ENCODE measurements around the gene ITGA1. TPM values are rescaled to one million over a fixed set of nuclear protein-coding genes. Genes with fewer than 3 reads are reported as not detected.

Gene ITGA1
- polyA plus RNA-seq, 1 donor from 2014 or later: not detected

GRCh38 chr5:52867809-52868208, 80.1 kb downstream of the ITGA1 start:
- H3K4me1 Mint-ChIP-seq: no peaks in the 10 kb centered on the region
- H3K4me3 Mint-ChIP-seq: no peak overlapping the region
- H3K27ac Mint-ChIP-seq: no peak overlapping the region
- no peaks in the 10 kb centered on the region for H3K9me3 Mint-ChIP-seq
- H3K27me3 Mint-ChIP-seq: peaks cover 6% of the 10 kb centered on the region
- no peaks in the 10 kb centered on the region for H3K36me3 Mint-ChIP-seq

- H3K27me3 Mint-ChIP-seq: peaks cover 6% of the 10 kb centered on the region
- H3K36me3 Mint-ChIP-seq: no peaks in the 10 kb centered on the region
- no peak overlapping the region for H3K4me3 Mint-ChIP-seq
- no peaks in the 10 kb centered on the region for H3K4me1 Mint-ChIP-seq
- H3K9me3 Mint-ChIP-seq: no peaks in the 10 kb centered on the region
- H3K27ac Mint-ChIP-seq: no peak overlapping the region
These were observed 80.7 kb downstream of the ITGA1 start for GRCh38 chr5:52868417-52868816.

GRCh38 chr5:52869391-52869790, 81.7 kb downstream of the ITGA1 start:
- Mint-ChIP-seq H3K4me3 (no peak overlapping the region), H3K4me1 (no peaks in the 10 kb centered on the region), H3K27ac (no peak overlapping the region), H3K36me3 (no peaks in the 10 kb centered on the region), H3K27me3 (peaks cover 8% of the 10 kb centered on the region), H3K9me3 (no peaks in the 10 kb centered on the region)

GRCh38 chr5:52870448-52870847, 82.7 kb downstream of the ITGA1 start:
- Mint-ChIP-seq H3K27me3 (peaks cover 8% of the 10 kb centered on the region), H3K9me3 (no peaks in the 10 kb centered on the region), H3K4me3 (no peak overlapping the region), H3K4me1 (no peaks in the 10 kb centered on the region), H3K27ac (no peak overlapping the region), H3K36me3 (no peaks in the 10 kb centered on the region)

- Mint-ChIP-seq H3K4me1 (no peaks in the 10 kb centered on the region), H3K36me3 (no peaks in the 10 kb centered on the region), H3K9me3 (no peaks in the 10 kb centered on the region), H3K27ac (no peak overlapping the region), H3K27me3 (peaks cover 9% of the 10 kb centered on the region), H3K4me3 (no peak overlapping the region)
These were observed 88.1 kb downstream of the ITGA1 start for GRCh38 chr5:52875827-52876226.

- Mint-ChIP-seq H3K27me3 (peaks cover 9% of the 10 kb centered on the region), H3K36me3 (no peaks in the 10 kb centered on the region), H3K9me3 (no peaks in the 10 kb centered on the region), H3K4me3 (no peak overlapping the region), H3K4me1 (no peaks in the 10 kb centered on the region), H3K27ac (no peak overlapping the region)
These were observed 88.7 kb downstream of the ITGA1 start for GRCh38 chr5:52876456-52876855.

- Mint-ChIP-seq H3K4me3 (no peak overlapping the region), H3K4me1 (no peaks in the 10 kb centered on the region), H3K9me3 (no peaks in the 10 kb centered on the region), H3K27me3 (peaks cover 6% of the 10 kb centered on the region), H3K36me3 (peaks cover 2% of the 10 kb centered on the region), H3K27ac (no peak overlapping the region)
These were observed 90.9 kb downstream of the ITGA1 start for GRCh38 chr5:52878656-52879055.

GRCh38 chr5:52880541-52880940, 92.8 kb downstream of the ITGA1 start:
- Mint-ChIP-seq H3K9me3 (no peaks in the 10 kb centered on the region), H3K36me3 (peaks cover 2% of the 10 kb centered on the region)

GRCh38 chr5:52881468-52881867, 93.8 kb downstream of the ITGA1 start:
- Mint-ChIP-seq H3K9me3 (no peaks in the 10 kb centered on the region), H3K4me1 (no peaks in the 10 kb centered on the region), H3K4me3 (no peak overlapping the region), H3K27ac (no peak overlapping the region), H3K27me3 (peaks cover 3% of the 10 kb centered on the region), H3K36me3 (peaks cover 2% of the 10 kb centered on the region)

More at GRCh38 chr5:52880541-52880940, 92.8 kb downstream of the ITGA1 start:
- Mint-ChIP-seq H3K4me1 (no peaks in the 10 kb centered on the region), H3K27ac (no peak overlapping the region), H3K4me3 (no peak overlapping the region), H3K27me3 (peaks cover 5% of the 10 kb centered on the region)

- Mint-ChIP-seq H3K4me3 (no peak overlapping the region), H3K9me3 (no peaks in the 10 kb centered on the region), H3K27me3 (peaks cover 5% of the 10 kb centered on the region), H3K27ac (no peak overlapping the region), H3K4me1 (no peaks in the 10 kb centered on the region), H3K36me3 (peaks cover 2% of the 10 kb centered on the region)
These were observed 95.4 kb downstream of the ITGA1 start for GRCh38 chr5:52883110-52883509.

GRCh38 chr5:52884453-52884852, 96.7 kb downstream of the ITGA1 start:
- H3K36me3 Mint-ChIP-seq: peaks cover 2% of the 10 kb centered on the region
- H3K4me1 Mint-ChIP-seq: no peaks in the 10 kb centered on the region
- no peak overlapping the region for H3K4me3 Mint-ChIP-seq

GRCh38 chr5:52885614-52886013, 97.9 kb downstream of the ITGA1 start:
- Mint-ChIP-seq H3K27me3 (peaks cover 2% of the 10 kb centered on the region), H3K4me1 (no peaks in the 10 kb centered on the region), H3K27ac (no peak overlapping the region), H3K36me3 (peaks cover 2% of the 10 kb centered on the region), H3K9me3 (no peaks in the 10 kb centered on the region), H3K4me3 (no peak overlapping the region)

More at GRCh38 chr5:52884453-52884852, 96.7 kb downstream of the ITGA1 start:
- H3K9me3 Mint-ChIP-seq: no peaks in the 10 kb centered on the region
- no peak overlapping the region for H3K27ac Mint-ChIP-seq
- peaks cover 2% of the 10 kb centered on the region for H3K27me3 Mint-ChIP-seq

GRCh38 chr5:52886206-52886605, 98.5 kb downstream of the ITGA1 start:
- Mint-ChIP-seq H3K4me1 (no peaks in the 10 kb centered on the region), H3K9me3 (no peaks in the 10 kb centered on the region), H3K36me3 (peaks cover 2% of the 10 kb centered on the region)

GRCh38 chr5:52887066-52887465, 99.3 kb downstream of the ITGA1 start:
- Mint-ChIP-seq H3K9me3 (no peaks in the 10 kb centered on the region), H3K4me3 (no peak overlapping the region), H3K27me3 (peaks cover 2% of the 10 kb centered on the region), H3K4me1 (no peaks in the 10 kb centered on the region), H3K36me3 (peaks cover 2% of the 10 kb centered on the region), H3K27ac (no peak overlapping the region)

More at GRCh38 chr5:52886206-52886605, 98.5 kb downstream of the ITGA1 start:
- no peak overlapping the region for H3K4me3 Mint-ChIP-seq
- no peak overlapping the region for H3K27ac Mint-ChIP-seq
- peaks cover 2% of the 10 kb centered on the region for H3K27me3 Mint-ChIP-seq

GRCh38 chr5:52888363-52888762, 100.6 kb downstream of the ITGA1 start:
- Mint-ChIP-seq H3K36me3 (no peaks in the 10 kb centered on the region), H3K4me3 (no peak overlapping the region), H3K9me3 (no peaks in the 10 kb centered on the region), H3K27ac (no peak overlapping the region), H3K27me3 (peaks cover 2% of the 10 kb centered on the region), H3K4me1 (no peaks in the 10 kb centered on the region)

- H3K36me3 Mint-ChIP-seq: no peaks in the 10 kb centered on the region
- peaks cover 5% of the 10 kb centered on the region for H3K27me3 Mint-ChIP-seq
- H3K27ac Mint-ChIP-seq: no peak overlapping the region
- no peak overlapping the region for H3K4me3 Mint-ChIP-seq
- no peaks in the 10 kb centered on the region for H3K4me1 Mint-ChIP-seq
- H3K9me3 Mint-ChIP-seq: no peaks in the 10 kb centered on the region
These were observed 104.6 kb downstream of the ITGA1 start for GRCh38 chr5:52892242-52892878.

Measured in IgD-negative memory B cell (primary cell).